Fibroblast of peridontal ligament (primary cell): ENCODE results near the gene OR2T27.
"Not testable (repeated sequence)": the region's sequence is repeated elsewhere in the genome, so short reads cannot be mapped to it uniquely, and the experiment has no call there.

ENCODE experiments used
- DNase-seq: peaks from one replicate; pipeline ENCODE4 v3.0.0-alpha.2; 2010; ENCODE audit errors: extremely low read depth

OR2T27 gene, protein sequence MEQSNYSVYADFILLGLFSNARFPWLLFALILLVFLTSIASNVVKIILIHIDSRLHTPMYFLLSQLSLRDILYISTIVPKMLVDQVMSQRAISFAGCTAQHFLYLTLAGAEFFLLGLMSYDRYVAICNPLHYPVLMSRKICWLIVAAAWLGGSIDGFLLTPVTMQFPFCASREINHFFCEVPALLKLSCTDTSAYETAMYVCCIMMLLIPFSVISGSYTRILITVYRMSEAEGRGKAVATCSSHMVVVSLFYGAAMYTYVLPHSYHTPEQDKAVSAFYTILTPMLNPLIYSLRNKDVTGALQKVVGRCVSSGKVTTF

DNA sequence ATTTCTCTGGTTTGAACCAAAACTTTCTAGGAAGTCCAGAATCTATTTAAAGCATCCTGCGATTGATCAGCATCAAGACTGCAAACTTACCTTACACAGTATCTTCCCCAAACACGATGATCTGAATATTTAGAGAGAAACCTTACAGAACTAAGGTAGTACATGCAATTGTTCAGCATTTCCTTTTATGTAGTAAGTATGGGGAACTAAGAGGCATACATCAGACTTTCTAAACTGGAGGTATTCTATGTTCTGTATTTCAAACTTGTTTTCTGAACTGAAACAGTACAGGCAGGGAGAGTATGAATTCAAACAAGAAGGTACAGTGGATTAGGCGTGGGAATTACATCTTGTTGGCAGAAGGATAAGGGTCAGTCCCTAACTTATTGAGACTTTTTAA, at the start of gene OR2T27:
TSS of gene OR2T27 (minus strand) at position 175 of the 400 bp plus-strand sequence. CDS start 4,644 bp downstream, outside the sequence.
- DNase-seq, result not testable (repeated sequence)

DNA sequence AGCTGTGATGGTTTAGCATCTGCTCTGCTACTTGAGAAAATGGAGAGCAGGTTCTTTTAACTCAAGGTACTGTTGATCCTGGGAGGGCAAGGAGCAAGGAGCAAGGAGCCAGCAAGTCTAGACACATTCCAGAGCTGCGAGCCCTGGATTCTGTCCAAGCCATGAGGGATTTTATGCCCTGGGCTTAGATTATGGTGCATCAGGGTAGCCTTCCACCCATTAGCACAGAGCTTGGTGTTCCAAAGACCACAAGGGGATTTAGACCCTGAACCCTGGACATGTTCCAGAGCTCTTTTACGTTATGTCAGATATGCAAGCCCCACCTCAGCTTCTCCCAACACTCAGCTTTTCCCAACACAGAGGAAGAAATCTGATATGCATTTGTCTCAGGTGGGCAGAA, 49.3 kb upstream of the OR2T27 start:
- no peak for DNase-seq

DNA sequence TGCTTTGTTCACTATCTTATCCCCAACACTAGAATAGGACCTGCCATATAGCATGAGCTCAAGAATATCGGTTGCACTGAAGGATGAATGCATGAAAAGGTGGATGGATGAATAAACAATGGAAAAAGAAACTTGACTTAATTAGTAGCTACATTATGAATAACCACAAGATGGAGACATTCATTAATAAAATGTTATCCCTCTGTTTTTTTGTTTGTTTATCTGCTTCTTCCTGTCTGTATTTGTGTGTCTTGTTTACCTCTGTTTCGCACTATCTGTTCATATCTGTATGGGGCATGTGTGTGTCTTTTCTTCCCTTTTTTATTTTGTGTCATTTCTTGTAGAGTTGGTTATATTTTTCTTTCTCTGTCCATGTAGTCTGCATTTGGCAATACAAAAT, 48.3 kb upstream of the OR2T27 start:
- DNase-seq, result no peak

DNA sequence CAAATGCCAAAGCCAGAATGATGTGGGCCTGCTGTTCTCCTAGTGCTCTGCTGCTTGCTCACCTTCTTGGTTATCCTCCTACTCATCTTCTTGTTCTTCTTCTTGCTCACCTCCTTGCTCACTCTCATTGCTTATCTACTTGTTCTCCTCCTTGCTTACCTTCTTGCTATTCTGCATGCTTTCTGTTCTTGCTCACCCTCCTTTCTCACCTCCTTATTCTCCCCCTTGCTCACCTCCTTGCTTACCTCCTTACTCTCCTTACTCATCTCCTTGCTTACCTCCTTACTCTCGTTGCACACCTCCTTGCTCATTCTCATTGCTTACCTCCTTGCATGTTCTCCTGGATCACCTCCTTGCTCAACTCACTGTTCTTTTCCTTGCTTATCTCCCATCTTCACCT, 47.4 kb upstream of the OR2T27 start, which contains the start of gene OR14I1:
TSS of gene OR14I1 (minus strand) at position 53 of the 400 bp plus-strand sequence.
- DNase-seq, result no peak

DNA sequence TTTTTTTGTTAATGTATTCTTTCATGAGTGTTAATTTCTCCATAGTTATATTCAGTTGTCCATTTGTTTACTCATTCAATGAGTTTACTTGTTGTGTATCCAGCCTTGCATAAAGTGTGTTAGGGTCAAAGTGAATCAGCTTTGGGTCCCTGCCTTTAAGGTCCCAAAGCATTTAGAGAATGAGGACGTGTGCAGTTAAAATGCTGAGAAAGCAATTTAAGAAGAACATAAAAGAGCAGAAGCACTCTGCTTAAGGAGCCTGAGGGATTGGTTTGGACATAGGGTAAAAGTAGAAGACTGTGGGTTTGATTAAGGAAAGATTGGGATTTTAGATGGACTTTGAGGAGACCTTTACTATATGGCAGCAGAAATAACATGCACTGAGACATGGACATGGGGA, 43.8 kb upstream of the OR2T27 start:
- no peak for DNase-seq

DNA sequence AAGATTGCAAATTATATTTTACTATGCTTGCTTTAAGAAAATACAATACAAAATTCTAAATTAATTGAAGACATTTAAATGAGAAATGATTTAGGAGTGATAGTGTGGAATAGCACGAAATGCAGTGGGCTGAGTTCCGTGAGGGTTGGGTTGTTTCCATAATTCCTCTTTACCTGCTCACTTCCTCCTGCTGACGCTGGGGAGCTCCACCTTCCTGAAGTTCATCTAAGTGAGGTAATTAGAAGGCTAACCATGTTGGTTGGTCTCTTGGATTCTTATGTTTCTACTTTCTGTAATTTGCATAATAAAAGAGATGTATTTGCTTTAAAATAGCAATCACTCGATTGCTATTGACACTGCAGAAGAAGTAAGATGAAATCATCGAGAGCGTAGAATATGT, 42.6 kb upstream of the OR2T27 start:
- no peak for DNase-seq

DNA sequence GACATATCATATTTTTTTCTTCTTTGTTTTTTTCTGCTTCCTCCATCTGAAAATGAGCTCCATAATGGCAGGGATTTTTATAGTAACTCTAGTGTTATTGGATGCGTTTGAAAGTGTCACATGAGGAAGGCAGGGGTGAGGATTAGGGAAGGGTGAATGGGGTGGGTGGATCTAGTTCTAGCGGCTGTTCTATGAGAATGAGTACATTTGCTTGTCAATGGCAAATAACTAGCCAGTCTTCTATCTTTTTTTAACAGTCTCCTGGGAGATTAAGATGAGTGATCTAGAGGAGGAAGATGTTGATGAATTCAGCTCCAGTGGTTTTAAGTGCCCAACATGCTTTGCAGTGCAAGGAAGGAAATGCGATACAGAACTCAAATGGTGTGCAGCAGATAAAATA, 41.4 kb upstream of the OR2T27 start:
- DNase-seq, result no peak

DNA sequence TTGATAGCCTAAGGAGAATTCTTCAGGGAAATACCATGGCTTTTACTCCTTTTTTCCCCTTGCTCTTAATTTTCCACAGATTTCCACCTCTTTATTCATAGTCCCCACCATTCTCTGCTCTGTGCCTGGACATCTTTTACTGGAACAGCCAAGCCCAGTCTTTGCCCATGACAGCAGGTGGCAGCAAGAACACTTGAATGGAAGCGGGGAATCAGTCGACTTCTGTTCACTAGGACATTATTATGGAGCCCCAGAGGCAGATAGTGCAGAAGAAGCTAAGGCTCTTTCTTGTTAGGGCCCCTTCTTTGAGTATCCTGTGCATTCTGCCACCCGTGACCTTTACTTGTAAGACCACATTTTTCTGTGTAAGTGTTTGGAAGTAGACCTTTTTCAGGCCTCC, 40.9 kb upstream of the OR2T27 start:
- DNase-seq, result no peak

DNA sequence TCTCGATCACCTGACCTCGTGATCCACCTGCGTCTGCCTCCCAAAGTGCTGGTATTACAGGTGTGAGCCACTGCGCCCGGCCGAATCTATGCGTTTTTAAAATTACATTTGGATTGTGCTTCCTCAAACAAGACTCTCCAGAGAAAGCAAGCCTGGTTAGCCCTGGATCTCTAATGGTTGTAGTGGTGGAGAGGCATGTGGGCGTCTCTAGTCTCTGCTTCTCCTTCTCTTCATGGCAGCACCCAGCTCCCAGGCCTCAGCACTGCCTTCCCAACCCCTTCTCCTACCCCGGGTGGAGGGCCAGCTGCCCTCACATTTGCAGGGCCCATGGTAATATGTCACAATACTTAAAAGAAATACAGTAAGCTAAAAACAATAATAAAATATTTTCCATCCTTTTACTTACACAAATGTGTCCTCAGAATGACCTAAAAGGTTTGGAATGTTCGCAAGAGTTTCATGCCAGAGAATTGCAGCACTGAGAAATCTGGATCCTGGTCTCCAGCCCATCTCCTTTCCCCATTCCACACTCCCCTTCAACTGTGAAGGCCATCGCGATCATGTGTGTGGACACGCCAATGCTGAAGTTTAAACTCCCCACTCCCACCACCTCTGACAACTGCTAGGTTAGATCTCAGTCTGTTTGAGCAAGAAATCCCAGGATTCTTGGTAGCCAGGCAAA, 40.3 kb upstream of the OR2T27 start:
- peak; percentile 0 for DNase-seq

DNA sequence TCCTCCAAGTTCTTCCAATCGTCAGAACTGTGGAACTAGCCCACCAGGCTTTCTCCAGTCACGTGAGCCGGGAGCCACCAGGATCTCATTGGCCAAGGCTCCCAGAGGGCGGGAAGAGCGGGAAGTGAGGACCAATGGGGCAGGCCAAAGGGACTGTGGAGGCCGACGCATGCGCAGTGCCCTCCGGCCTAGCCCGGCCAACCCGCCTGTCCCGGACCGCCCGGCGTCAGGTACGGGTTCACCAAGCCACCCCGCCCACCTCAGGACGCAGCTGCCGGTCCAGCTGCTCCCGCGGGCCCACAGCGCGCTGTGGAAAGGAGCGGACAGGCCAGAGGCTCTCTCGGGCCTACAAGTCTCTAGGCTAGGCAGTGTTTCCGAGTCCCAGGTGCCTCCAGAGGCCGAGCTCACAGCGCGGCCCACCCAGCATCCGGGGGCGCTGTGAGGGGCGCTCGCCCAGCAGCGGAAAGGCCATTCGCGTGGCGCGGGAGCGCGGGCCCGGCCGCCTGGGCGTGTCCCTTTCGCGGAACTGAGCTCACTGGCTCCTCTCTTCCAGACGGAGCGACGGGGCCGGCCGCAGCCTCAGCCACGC, 36.3 kb upstream of the OR2T27 start:
- no peak for DNase-seq

DNA sequence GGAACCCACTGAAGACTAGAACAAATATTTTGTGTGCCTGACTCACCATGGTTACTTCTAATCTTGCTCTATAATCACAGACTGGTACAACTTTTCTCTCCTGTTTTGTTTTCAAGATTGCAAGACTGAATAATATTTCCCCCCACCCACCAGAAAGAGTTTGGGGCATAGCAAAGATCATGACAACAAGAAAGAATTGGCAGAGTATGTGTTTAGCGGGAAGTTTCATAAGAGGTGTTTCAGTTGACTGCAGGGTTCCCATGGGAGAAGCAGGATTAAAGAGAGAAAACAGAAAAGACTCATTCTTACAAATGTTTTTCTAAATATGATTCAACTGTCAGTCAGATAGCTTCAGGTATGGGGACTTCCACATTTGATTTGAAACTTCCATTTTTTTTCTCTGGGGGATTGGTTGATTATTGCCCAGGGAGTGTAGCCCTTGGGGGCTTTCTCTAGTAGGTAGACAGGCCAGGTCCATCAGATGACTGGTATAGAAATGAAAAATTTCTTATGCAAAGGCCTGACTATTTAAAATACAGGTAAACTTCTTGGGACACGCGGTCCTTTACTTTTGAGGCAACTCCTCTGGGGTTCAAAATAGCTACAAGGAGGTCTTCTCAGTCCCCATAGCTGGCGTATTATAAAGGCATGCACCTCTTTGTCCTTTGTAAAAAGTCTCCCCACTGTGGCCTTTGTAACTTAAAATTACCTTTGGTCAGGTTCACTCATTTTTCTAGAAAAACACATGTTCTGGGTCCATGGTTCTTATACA, 33.4 kb upstream of the OR2T27 start:
- no peak for DNase-seq

DNA sequence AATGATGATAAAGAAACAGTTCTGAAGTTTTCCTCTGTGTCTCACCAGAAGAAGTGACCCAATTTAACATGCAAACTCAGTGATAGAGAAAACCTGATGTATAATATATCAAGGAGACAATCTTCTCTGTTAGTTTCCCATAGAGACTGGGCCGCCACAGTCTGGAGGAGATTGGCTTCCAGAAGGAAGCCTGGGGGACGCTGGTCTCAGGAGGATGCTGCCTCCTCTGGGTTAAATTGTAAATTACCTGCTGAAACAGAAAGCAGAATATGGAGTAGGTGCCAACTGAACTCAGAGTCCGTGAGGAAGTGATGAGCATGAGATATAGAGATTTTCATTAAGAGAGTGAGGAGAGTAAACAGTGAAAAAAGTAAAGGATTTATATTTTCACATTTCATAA, 31.5 kb upstream of the OR2T27 start:
- DNase-seq, result no peak

DNA sequence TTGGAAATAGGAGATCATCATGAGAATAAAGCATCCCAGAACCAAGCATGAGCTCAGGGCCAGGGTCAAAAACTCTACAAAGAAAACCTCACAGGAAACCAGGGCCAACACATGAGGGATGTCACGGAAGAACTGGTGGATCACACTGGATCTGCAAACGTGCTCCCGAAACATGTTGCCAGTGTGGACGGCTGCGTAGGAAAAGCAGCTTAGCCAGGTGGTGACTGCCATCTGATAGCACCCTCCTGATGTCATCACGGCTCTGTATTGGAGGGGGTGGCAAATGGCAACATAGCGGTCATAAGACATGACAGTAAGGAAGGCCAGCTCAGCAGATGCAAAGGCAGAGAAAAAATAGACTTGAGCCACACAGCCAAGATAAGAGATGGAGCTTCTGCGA, 26.3 kb upstream of the OR2T27 start:
- DNase-seq, result no peak

DNA sequence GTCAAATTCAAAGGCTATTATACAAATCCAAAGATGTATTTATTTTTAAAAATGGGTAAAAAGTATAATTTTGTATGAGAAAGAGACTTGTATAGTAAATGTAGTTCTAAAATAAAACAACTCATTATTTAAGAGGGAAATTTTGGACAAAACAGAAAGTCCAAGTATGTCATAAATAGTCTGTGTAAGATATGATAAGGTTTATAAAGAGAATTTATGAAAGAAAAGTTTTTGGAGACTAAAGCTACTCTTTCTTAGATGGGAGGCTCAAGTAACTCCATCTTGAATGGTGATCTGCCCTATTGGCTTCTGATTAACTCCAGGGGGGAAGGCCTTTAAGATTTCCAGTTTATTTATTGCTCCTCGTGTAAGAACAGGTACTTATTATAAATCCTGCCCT, 14.7 kb upstream of the OR2T27 start:
- DNase-seq, result no peak

DNA sequence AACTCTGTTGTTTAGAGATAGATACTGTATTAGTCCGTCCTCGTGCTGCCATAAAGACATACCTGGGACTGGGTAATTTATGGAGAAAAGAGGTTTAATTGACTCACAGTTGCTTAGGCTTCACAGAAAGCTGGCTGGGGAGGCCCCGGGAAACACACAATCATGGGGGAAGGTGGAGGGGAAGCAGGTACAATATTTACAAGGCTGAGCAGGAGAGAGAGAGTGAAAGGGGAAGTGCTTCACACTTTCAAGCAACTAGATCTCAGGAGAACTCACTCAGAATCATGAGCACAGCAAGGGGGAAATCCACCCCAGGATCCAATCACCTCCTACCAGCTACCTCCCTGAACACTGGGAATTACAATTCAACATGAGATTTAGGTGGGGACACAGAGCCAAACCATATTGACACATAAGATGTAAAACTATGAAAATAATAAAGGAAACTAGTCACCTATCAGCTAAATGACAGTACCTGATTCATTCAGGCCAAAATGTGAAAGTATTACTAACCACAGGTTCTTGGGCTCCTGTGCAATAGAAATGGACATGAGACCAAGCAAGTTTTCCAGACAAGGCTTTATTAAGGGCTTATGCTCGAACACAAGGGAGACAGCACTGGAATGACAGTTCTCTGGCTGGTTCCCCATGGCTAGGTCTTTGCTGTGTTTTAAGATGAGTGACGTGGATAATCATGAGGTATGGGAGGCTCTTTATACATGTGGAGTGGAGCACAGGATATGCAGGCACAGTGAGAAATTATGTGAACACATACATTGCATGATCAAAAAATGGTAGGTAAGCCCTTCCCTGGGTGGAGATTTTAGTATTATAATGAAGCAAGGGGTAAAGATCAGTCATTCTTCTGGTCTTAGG, 8.4 kb upstream of the OR2T27 start:
- not testable (repeated sequence) for DNase-seq

DNA sequence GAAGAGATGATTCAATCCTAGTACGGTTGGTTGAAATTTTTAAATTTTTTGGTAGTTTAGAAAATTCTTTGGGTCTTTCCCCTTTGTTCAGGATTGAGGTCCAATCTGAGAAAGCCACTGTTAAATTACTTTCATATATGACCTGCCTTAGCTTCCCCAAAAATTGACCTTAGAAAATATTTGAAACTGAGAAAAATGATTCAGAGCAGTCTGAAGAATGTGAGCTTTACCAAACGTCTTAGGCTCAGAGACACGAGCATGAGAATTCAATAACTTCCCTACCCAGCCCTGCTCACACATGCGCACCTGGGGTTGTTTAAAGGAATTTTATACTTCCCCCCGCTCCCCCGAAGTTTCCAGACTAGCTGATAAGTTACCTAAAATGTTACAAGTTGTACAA, 1.5 kb upstream of the OR2T27 start:
- not testable (repeated sequence) for DNase-seq

DNA sequence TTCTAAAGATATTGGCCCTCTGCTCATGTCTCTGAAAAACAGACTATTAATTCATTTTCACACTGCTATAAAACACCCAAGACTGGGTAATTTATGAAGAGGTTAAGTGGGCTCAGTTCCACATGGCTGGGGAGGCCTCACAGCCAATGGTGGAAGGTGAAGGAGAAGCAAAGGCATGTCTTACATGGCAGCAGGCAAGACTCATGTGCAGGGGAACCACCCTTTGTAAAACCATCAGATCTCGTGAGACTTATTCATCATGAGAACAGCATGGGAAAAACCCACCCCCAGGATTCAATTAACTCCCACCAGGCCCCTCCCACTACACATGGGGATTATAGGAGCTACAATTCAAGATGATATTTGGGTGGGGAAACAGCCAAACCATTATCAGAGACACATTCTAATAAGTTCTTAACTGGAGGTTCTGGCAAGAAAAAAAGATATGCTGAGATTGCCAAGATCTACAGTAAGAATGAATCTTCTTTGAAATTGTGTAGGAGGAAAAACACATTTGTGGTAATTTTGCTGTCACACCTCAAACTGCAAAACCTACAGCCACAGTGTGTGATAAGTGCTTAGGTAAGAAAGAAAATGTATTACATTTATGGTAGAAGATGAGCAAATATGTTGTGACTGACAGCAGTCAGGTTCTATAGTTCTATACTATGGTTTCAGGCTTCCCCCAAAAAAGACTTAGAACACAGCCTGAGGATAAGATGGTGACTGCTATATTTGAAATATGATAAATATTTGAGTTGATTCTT, 6.4 kb downstream of the OR2T27 start:
- not testable (repeated sequence) for DNase-seq

DNA sequence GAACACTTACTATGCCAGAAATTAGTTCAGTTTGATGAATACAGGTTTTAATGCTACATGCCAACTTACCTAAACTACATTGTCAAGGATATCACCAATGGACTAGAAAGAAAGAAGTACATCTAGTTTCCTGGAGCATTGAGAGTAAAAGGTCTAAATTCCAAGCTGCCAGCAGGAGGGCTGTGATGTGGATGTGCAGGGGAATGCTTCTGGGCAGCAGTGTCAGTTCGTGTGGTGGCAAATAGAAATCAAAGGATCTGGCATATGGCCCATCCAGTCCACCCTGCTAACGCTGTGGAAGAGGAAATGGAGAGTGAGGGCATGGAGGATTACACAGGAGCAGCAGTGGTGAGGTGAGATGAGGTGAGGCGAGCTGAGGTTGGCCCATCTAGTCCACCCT, 10.2 kb downstream of the OR2T27 start, which contains the start of gene OR2T35:
TSS of gene OR2T35 (minus strand) at position 101 of the 400 bp plus-strand sequence. CDS start 6,020 bp downstream, outside the sequence.
- not testable (repeated sequence) for DNase-seq

DNA sequence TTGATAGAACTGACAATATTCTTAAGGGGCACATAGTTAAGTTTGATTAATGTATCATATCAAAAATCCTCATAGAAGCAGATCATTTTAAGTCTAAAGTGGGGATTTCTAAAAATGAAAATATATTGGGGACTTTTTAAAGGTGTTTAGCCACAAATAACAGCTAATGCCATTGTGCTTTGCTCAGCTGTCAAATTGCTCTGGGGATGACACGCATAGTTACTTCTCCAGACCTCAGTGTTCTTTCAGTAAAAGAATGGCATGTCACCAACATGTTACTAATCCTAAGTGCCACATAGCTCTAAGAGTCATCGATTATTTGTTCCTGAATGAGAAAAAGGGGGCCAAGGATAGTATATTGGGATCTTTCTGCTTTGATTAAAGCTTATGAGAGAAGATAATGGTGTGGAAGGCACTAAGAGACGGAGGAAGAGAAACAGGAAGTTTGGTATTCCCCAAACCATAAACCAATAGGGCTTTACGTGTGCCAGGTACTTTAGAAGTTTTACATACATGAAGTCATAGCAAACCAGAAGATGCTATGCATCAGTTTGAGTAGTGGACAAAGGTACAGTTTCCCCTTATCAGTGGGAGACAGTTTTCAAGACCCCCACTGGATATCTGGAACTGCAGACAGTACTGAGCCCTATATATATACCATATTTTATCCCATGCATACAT, 12.2 kb downstream of the OR2T27 start:
- not testable (repeated sequence) for DNase-seq

DNA sequence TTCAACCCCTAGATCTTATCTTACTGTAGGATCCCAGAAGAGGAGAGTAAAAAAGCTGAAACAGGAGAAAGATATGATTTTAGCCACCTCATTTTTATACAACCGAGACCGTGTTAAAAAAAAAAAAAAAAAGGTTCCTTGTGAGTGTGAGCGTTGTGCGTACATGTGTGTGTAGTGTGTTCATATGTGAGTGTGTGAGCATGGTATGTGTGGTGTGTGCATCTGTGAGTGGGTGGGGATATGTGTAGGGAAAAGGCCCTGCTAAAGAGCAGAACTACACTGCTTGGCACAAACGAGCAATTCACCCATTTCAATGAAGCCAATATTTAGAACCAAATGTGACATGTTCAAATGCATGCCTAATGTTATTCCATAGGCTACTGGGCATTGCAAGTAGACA, 13.7 kb downstream of the OR2T27 start:
- DNase-seq, result not testable (repeated sequence)
